ENCODE data around the gene AK8. TPM values are rescaled to one million over a fixed set of nuclear protein-coding genes. Genes with fewer than 3 reads are reported as not detected.
A peak's percentile ranks its signal among the peaks of the same experiment; 100 is the strongest.

Gene AK8
- total and polyA plus RNA-seq, 2 donors: 1.8 to 2.3 TPM

- Histone ChIP-seq H3K27me3 (ENCODE audit: control insufficient read depth in 2 of 2, insufficient read depth in 1 of 2, low read length in 1 of 2) (no peaks in the 10 kb centered on the region), H3K4me1 (ENCODE audit: control insufficient read depth in 2 of 2, insufficient read depth in 2 of 2, low read length in 2 of 2) (peaks cover 3 to 12% of the 10 kb centered on the region in 2 donors), H3K36me3 (ENCODE audit: control insufficient read depth in 2 of 2, insufficient read depth in 2 of 2, low read length in 1 of 2) (peaks cover 48 to 51% of the 10 kb centered on the region in 2 donors), H3K27ac (ENCODE audit: low read depth in 1 of 2, low read length in 1 of 2) (no peak overlapping the region), H3K9me3 (ENCODE audit: control insufficient read depth in 2 of 2, insufficient read depth in 1 of 2, low read length in 1 of 2) (no peaks in the 10 kb centered on the region), H3K4me3 (ENCODE audit: low read length in 2 of 2) (no peak overlapping the region)
- WGBS: 75% methylated on average over 7 of the region's 7 CpGs
- DNase-seq (ENCODE audit: low read depth in 6 of 9, low spot score in 9 of 9): peak in 1 of 9 donors; percentile 41
Observed at GRCh38 chr9:132908635-132909034, 30.6 kb upstream of the AK8 start.

GRCh38 chr9:132905726-132906125 lies 27.6 kb upstream of the AK8 start:
- DNase-seq (ENCODE audit: low read depth in 6 of 9, low spot score in 9 of 9): no peak
- WGBS: 97% methylated on average over 12 of the region's 12 CpGs
- H3K27ac ChIP-seq (ENCODE audit: low read depth in 1 of 2, low read length in 1 of 2): no peak overlapping the region
- H3K9me3 ChIP-seq (ENCODE audit: control insufficient read depth in 2 of 2, insufficient read depth in 1 of 2, low read length in 1 of 2): no peaks in the 10 kb centered on the region
- no peak overlapping the region for H3K4me3 ChIP-seq (ENCODE audit: low read length in 2 of 2)
- peaks cover 48 to 52% of the 10 kb centered on the region in 2 donors for H3K36me3 ChIP-seq (ENCODE audit: control insufficient read depth in 2 of 2, insufficient read depth in 2 of 2, low read length in 1 of 2)
- H3K27me3 ChIP-seq (ENCODE audit: control insufficient read depth in 2 of 2, insufficient read depth in 1 of 2, low read length in 1 of 2): no peaks in the 10 kb centered on the region
- H3K4me1 ChIP-seq (ENCODE audit: control insufficient read depth in 2 of 2, insufficient read depth in 2 of 2, low read length in 2 of 2): peaks cover 9 to 23% of the 10 kb centered on the region in 2 donors

GRCh38 chr9:132903574-132904492 lies 25.7 kb upstream of the AK8 start:
- H3K4me3 ChIP-seq (ENCODE audit: low read length in 2 of 2): no peak overlapping the region
- no peaks in the 10 kb centered on the region for H3K27me3 ChIP-seq (ENCODE audit: control insufficient read depth in 2 of 2, insufficient read depth in 1 of 2, low read length in 1 of 2)
- no peak overlapping the region for H3K27ac ChIP-seq (ENCODE audit: low read depth in 1 of 2, low read length in 1 of 2)
- 96% methylated on average over 13 of the region's 13 CpGs for WGBS
- H3K9me3 ChIP-seq (ENCODE audit: control insufficient read depth in 2 of 2, insufficient read depth in 1 of 2, low read length in 1 of 2): no peaks in the 10 kb centered on the region
- peaks cover 55 to 57% of the 10 kb centered on the region in 2 donors for H3K36me3 ChIP-seq (ENCODE audit: control insufficient read depth in 2 of 2, insufficient read depth in 2 of 2, low read length in 1 of 2)
- no peak for DNase-seq (ENCODE audit: low read depth in 6 of 9, low spot score in 9 of 9)
- peaks cover 9 to 25% of the 10 kb centered on the region in 2 donors for H3K4me1 ChIP-seq (ENCODE audit: control insufficient read depth in 2 of 2, insufficient read depth in 2 of 2, low read length in 2 of 2)

GRCh38 chr9:132901858-132902831 lies 24.1 kb upstream of the AK8 start:
- Histone ChIP-seq H3K27ac (ENCODE audit: low read depth in 1 of 2, low read length in 1 of 2) (no peak overlapping the region), H3K27me3 (ENCODE audit: control insufficient read depth in 2 of 2, insufficient read depth in 1 of 2, low read length in 1 of 2) (no peaks in the 10 kb centered on the region)
- WGBS: 52% methylated on average over 11 of the region's 11 CpGs

GRCh38 chr9:132898051-132898450 lies 20.0 kb upstream of the AK8 start:
- 97% methylated on average over 7 of the region's 7 CpGs for WGBS
- DNase-seq (ENCODE audit: low read depth in 6 of 9, low spot score in 9 of 9): no peak
- H3K9me3 ChIP-seq (ENCODE audit: control insufficient read depth in 2 of 2, insufficient read depth in 1 of 2, low read length in 1 of 2): no peaks in the 10 kb centered on the region
- peaks cover 6 to 15% of the 10 kb centered on the region in 2 donors for H3K4me1 ChIP-seq (ENCODE audit: control insufficient read depth in 2 of 2, insufficient read depth in 2 of 2, low read length in 2 of 2)
- no peaks in the 10 kb centered on the region for H3K27me3 ChIP-seq (ENCODE audit: control insufficient read depth in 2 of 2, insufficient read depth in 1 of 2, low read length in 1 of 2)
- no peak overlapping the region for H3K4me3 ChIP-seq (ENCODE audit: low read length in 2 of 2)
- H3K36me3 ChIP-seq (ENCODE audit: control insufficient read depth in 2 of 2, insufficient read depth in 2 of 2, low read length in 1 of 2): peaks cover 70% of the 10 kb centered on the region in 2 donors
- H3K27ac ChIP-seq (ENCODE audit: low read depth in 1 of 2, low read length in 1 of 2): no peak overlapping the region

More at GRCh38 chr9:132901858-132902831, 24.1 kb upstream of the AK8 start:
- H3K4me1 ChIP-seq (ENCODE audit: control insufficient read depth in 2 of 2, insufficient read depth in 2 of 2, low read length in 2 of 2): peaks cover 6 to 20% of the 10 kb centered on the region in 2 donors
- no peaks in the 10 kb centered on the region for H3K9me3 ChIP-seq (ENCODE audit: control insufficient read depth in 2 of 2, insufficient read depth in 1 of 2, low read length in 1 of 2)
- peaks cover 66 to 68% of the 10 kb centered on the region in 2 donors for H3K36me3 ChIP-seq (ENCODE audit: control insufficient read depth in 2 of 2, insufficient read depth in 2 of 2, low read length in 1 of 2)
- DNase-seq (ENCODE audit: low read depth in 6 of 9, low spot score in 9 of 9): peak; percentile 63 to 94 (median 88)
- no peak overlapping the region for H3K4me3 ChIP-seq (ENCODE audit: low read length in 2 of 2)

- no peak for DNase-seq (ENCODE audit: low read depth in 6 of 9, low spot score in 9 of 9)
- Histone ChIP-seq H3K4me1 (ENCODE audit: control insufficient read depth in 2 of 2, insufficient read depth in 2 of 2, low read length in 2 of 2) (peaks cover 6 to 15% of the 10 kb centered on the region in 2 donors), H3K27ac (ENCODE audit: low read depth in 1 of 2, low read length in 1 of 2) (no peak overlapping the region), H3K4me3 (ENCODE audit: low read length in 2 of 2) (no peak overlapping the region), H3K27me3 (ENCODE audit: control insufficient read depth in 2 of 2, insufficient read depth in 1 of 2, low read length in 1 of 2) (no peaks in the 10 kb centered on the region), H3K9me3 (ENCODE audit: control insufficient read depth in 2 of 2, insufficient read depth in 1 of 2, low read length in 1 of 2) (no peaks in the 10 kb centered on the region), H3K36me3 (ENCODE audit: control insufficient read depth in 2 of 2, insufficient read depth in 2 of 2, low read length in 1 of 2) (peaks cover 72 to 73% of the 10 kb centered on the region in 2 donors)
- WGBS: 98% methylated on average over 6 of the region's 6 CpGs
Observed at GRCh38 chr9:132896906-132897305, 18.8 kb upstream of the AK8 start.

GRCh38 chr9:132896264-132896663 lies 18.2 kb upstream of the AK8 start:
- DNase-seq (ENCODE audit: low read depth in 6 of 9, low spot score in 9 of 9): no peak
- Histone ChIP-seq H3K4me3 (ENCODE audit: low read length in 2 of 2) (no peak overlapping the region), H3K27me3 (ENCODE audit: control insufficient read depth in 2 of 2, insufficient read depth in 1 of 2, low read length in 1 of 2) (no peaks in the 10 kb centered on the region), H3K36me3 (ENCODE audit: control insufficient read depth in 2 of 2, insufficient read depth in 2 of 2, low read length in 1 of 2) (peaks cover 69 to 70% of the 10 kb centered on the region in 2 donors), H3K4me1 (ENCODE audit: control insufficient read depth in 2 of 2, insufficient read depth in 2 of 2, low read length in 2 of 2) (peaks cover 2 to 9% of the 10 kb centered on the region in 2 donors), H3K27ac (ENCODE audit: low read depth in 1 of 2, low read length in 1 of 2) (no peak overlapping the region), H3K9me3 (ENCODE audit: control insufficient read depth in 2 of 2, insufficient read depth in 1 of 2, low read length in 1 of 2) (no peaks in the 10 kb centered on the region)
- 99% methylated on average over 13 of the region's 13 CpGs for WGBS

- Histone ChIP-seq H3K9me3 (ENCODE audit: control insufficient read depth in 2 of 2, insufficient read depth in 1 of 2, low read length in 1 of 2) (no peaks in the 10 kb centered on the region), H3K36me3 (ENCODE audit: control insufficient read depth in 2 of 2, insufficient read depth in 2 of 2, low read length in 1 of 2) (peaks cover 59 to 62% of the 10 kb centered on the region in 2 donors), H3K4me1 (ENCODE audit: control insufficient read depth in 2 of 2, insufficient read depth in 2 of 2, low read length in 2 of 2) (no peaks in the 10 kb centered on the region), H3K27ac (ENCODE audit: low read depth in 1 of 2, low read length in 1 of 2) (no peak overlapping the region), H3K27me3 (ENCODE audit: control insufficient read depth in 2 of 2, insufficient read depth in 1 of 2, low read length in 1 of 2) (no peaks in the 10 kb centered on the region), H3K4me3 (ENCODE audit: low read length in 2 of 2) (no peak overlapping the region)
- DNase-seq (ENCODE audit: low read depth in 6 of 9, low spot score in 9 of 9): no peak
- WGBS: 97% methylated on average over 9 of the region's 9 CpGs
Observed at GRCh38 chr9:132894862-132895835, 17.1 kb upstream of the AK8 start.
